KMS-11 (cell line): ENCODE measurements around the gene ATP8A2.

Experiments used
- H2AFZ ChIP-seq: fragments of 200-600 bp; sonication (generic); 2 replicates; pipeline ENCODE4 v1.6.1; 2016; ENCODE audit warnings: antibody characterized with exemption, mixed run types, low read depth
- H3K27ac ChIP-seq: fragments of 200-600 bp; sonication (generic); 2 replicates; pipeline ENCODE4 v1.6.1; 2016; ENCODE audit warnings: mild to moderate bottlenecking, mixed run types
- H3K27me3 ChIP-seq: fragments of 200-600 bp; sonication (generic); 2 replicates; pipeline ENCODE4 v1.6.1; 2017; ENCODE audit warnings: mild to moderate bottlenecking, low read depth, mixed run types, moderate library complexity; ENCODE audit not compliant: insufficient read depth
- H3K36me3 ChIP-seq: fragments of 200-600 bp; sonication (generic); 2 replicates; pipeline ENCODE4 v1.6.1; 2017; ENCODE audit warnings: mild to moderate bottlenecking, mixed run types; ENCODE audit not compliant: insufficient read depth
- H3K4me1 ChIP-seq: fragments of 200-600 bp; sonication (generic); 2 replicates; pipeline ENCODE4 v1.6.1; 2016; ENCODE audit warnings: mild to moderate bottlenecking, low read depth, mixed run types; ENCODE audit not compliant: poor library complexity, severe bottlenecking
- H3K4me2 ChIP-seq: fragments of 200-600 bp; sonication (generic); 2 replicates; pipeline ENCODE4 v1.7.0; 2016; ENCODE audit warnings: mild to moderate bottlenecking, mixed run types
- H3K4me3 ChIP-seq: fragments of 200-600 bp; sonication (generic); IDR thresholded peaks from 2 replicates; pipeline ENCODE4 v1.6.1; 2017; ENCODE audit warnings: low read depth, low read length, mixed read lengths; ENCODE audit not compliant: insufficient read depth
- H3K79me2 ChIP-seq: fragments of 200-600 bp; sonication (generic); 2 replicates; pipeline ENCODE4 v1.6.1; 2016; ENCODE audit warnings: low read depth, mixed run types; ENCODE audit not compliant: insufficient read depth
- H3K9ac ChIP-seq: fragments of 200-600 bp; sonication (generic); 2 replicates; pipeline ENCODE4 v1.6.1; 2016; ENCODE audit warnings: mild to moderate bottlenecking, mixed run types
- H4K20me1 ChIP-seq: fragments of 200-600 bp; sonication (generic); 2 replicates; pipeline ENCODE4 v1.6.1; 2016; ENCODE audit warnings: mild to moderate bottlenecking, mixed run types; ENCODE audit not compliant: insufficient read depth
- TF ChIP-seq, protein P1 (sequence below): fragments of 200-600 bp; sonication (generic); conservative IDR thresholded peaks from 2 replicates; pipeline ENCODE4 v1.6.1; 2017; ENCODE audit warnings: low read depth, mild to moderate bottlenecking, antibody characterized with exemption, low read length, moderate library complexity, mixed read lengths

ATP8A2 gene

DNA sequence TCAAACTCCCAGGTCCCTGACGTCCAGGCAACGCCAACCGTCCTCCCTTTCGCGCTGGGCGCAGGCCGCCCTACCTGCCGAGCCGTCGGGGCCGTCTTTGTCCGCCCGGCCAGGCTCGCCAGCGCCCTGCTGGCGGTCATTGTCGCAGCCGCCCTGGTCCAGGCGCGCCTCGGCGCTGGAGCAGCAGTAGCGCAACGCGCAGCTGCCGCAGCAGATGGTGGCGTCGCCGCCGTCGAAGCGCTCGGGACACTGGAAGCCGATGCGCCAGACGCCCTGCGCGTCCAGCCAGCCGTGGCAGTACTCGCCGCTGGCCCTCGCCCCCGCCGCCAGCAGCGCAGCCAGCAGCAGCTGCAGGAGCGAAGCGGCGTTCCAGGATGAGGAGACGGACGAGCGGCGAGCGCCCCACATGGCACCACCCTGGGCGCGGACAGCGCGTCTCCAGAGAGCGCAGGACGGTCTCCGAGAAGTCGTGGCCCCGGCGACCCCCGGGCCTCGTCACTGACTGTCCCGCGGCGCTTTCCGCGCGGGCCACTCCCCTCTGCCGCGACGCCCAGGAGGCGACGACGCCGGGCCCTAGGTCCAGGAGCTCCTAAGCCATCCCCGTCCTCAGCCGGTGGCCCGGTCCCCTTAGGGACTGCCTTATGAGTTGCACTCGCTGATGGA lies 678.9 kb downstream of the ATP8A2 start:
- Histone ChIP-seq H4K20me1 (no peaks in the 10 kb centered on the region), H3K9ac (no peak overlapping the region), H3K4me1 (peaks cover 10% of the 10 kb centered on the region), H3K36me3 (no peaks in the 10 kb centered on the region), H2AFZ (no peak overlapping the region), H3K27me3 (no peaks in the 10 kb centered on the region), H3K4me2 (no peak overlapping the region), H3K4me3 (no peak overlapping the region), H3K79me2 (no peaks in the 10 kb centered on the region), H3K27ac (no peak overlapping the region)
- TF ChIP-seq, protein P1, sequence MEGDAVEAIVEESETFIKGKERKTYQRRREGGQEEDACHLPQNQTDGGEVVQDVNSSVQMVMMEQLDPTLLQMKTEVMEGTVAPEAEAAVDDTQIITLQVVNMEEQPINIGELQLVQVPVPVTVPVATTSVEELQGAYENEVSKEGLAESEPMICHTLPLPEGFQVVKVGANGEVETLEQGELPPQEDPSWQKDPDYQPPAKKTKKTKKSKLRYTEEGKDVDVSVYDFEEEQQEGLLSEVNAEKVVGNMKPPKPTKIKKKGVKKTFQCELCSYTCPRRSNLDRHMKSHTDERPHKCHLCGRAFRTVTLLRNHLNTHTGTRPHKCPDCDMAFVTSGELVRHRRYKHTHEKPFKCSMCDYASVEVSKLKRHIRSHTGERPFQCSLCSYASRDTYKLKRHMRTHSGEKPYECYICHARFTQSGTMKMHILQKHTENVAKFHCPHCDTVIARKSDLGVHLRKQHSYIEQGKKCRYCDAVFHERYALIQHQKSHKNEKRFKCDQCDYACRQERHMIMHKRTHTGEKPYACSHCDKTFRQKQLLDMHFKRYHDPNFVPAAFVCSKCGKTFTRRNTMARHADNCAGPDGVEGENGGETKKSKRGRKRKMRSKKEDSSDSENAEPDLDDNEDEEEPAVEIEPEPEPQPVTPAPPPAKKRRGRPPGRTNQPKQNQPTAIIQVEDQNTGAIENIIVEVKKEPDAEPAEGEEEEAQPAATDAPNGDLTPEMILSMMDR, result no peak

DNA sequence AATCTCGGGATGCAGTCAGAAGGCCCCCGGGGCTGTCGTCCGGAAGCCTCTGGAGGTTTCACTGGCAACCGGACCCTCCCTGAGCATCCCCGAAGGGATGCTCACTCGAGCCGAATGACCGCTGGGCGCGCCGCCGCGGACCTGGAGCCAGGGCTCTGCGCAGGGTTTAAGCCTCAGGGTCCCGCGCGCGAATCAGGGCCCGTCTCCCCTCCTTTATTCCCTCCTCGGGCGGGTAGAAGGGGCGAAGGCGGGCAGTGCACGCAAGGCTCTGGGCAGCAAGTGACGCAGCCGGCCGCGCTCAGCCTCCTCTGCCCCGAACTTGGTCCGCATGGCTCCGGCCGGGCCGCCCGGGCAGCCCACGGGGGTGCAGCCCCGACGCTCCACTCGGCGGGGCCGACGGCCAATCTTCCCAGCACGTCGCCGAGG lies 679.5 kb downstream of the ATP8A2 start:
- Histone ChIP-seq H3K4me3 (no peak overlapping the region), H3K27me3 (no peaks in the 10 kb centered on the region), H3K79me2 (no peaks in the 10 kb centered on the region), H3K4me2 (0 out of 2 replicates have a peak overlapping the region, but pooled peaks have one; percentile 25), H3K27ac (no peak overlapping the region), H3K4me1 (peaks cover 10% of the 10 kb centered on the region), H4K20me1 (no peaks in the 10 kb centered on the region), H3K36me3 (no peaks in the 10 kb centered on the region), H3K9ac (peak overlapping the region; percentile 39; the same call in 1 of the 2 replicates), H2AFZ (peak overlapping the region; percentile 94)
- TF ChIP-seq, protein P1, result no peak

DNA sequence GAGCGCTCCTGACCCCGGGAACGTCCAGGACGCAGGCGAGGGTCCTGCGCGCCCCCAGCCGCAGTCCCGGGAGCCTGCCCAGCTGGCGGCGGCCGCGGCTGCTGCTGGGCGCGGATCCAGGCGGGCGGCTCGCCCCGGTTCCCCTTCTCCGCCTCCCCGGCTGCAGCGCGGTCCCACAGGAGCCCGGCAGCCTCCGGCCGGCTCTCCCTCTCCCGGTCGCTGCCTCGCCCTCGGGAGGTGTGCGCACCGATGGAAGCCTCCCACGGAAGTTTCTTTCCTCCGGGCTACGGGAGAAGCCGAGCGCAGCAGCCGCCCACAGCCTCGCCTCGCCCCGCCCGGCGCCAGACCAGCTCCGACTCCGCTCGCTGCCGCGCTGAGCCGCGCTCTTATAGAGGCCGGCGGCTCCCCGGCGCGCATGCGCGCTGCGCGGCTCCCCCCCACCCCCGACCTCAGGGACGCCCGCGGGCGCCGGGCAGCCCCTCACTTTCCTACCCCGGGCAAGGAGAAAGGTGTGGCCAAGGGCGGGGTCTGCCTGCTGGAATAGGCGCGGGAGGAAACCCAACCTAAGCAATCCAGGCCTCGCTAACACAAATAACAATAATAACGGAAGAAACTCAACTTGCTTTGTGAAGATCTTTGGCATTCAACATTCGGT lies 680.0 kb downstream of the ATP8A2 start, which contains the start of gene SHISA2:
Gene SHISA2, minus strand, starts transcription at position 360 of the 655 bp plus-strand sequence. CDS start 1,041 bp downstream, outside the sequence.
- H3K9ac ChIP-seq, result peak within 1 kb of the TSS; percentile 39; the same call in 1 of the 2 replicates
- peak within 1 kb of the TSS; percentile 57; the same call in 1 of the 2 replicates for H3K4me2 ChIP-seq
- no peaks in the 10 kb centered on the region for H3K27me3 ChIP-seq
- H2AFZ ChIP-seq, result peak within 1 kb of the TSS; percentile 94
- H3K36me3 ChIP-seq, result no peaks in the 10 kb centered on the region
- no peaks in the 10 kb centered on the region for H3K79me2 ChIP-seq
- no peak within 1 kb of the TSS for H3K4me3 ChIP-seq
- TF ChIP-seq, protein P1, result no peak
- H3K4me1 ChIP-seq, result peaks cover 10% of the 10 kb centered on the region
- H4K20me1 ChIP-seq, result no peaks in the 10 kb centered on the region
- H3K27ac ChIP-seq, result peak within 1 kb of the TSS; percentile 52

DNA sequence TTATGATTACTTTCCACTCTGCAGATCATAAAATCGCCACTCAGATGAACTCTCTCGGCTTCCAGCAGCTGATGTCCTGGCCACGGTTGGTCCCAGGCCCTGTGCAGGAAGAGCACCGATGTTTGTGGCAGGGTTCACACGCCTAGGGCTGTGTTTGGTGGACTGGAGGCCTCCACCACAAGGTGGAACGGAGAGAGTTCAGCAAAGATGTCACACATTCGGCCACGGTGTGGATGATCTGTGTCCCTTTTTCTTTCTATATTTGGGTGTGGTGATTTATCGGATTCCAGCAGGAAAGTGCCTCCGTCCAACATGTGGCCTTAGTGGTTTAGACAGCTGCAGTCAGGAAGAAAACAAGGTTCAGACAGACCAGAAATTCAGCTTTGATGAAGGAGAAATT lies 680.6 kb downstream of the ATP8A2 start:
- H3K9ac ChIP-seq, result peak overlapping the region; percentile 39; the same call in 1 of the 2 replicates
- H3K4me3 ChIP-seq, result no peak overlapping the region
- TF ChIP-seq, protein P1, result no peak
- peak overlapping the region; percentile 52 for H3K27ac ChIP-seq
- H3K27me3 ChIP-seq, result no peaks in the 10 kb centered on the region
- H2AFZ ChIP-seq, result peak overlapping the region; percentile 94
- peak overlapping the region; percentile 57; the same call in 1 of the 2 replicates for H3K4me2 ChIP-seq
- H3K4me1 ChIP-seq, result peaks cover 10% of the 10 kb centered on the region
- no peaks in the 10 kb centered on the region for H3K36me3 ChIP-seq
- no peaks in the 10 kb centered on the region for H4K20me1 ChIP-seq
- H3K79me2 ChIP-seq, result no peaks in the 10 kb centered on the region
